PC-9 (cell line): ENCODE data around the gene EML2. TPM values are rescaled to one million over a fixed set of nuclear protein-coding genes. Genes with fewer than 3 reads are reported as not detected.
"Not testable (repeated sequence)": the region's sequence is repeated elsewhere in the genome, so short reads cannot be mapped to it uniquely, and the experiment has no call there.

ENCODE experiments used
- BruUV-seq: library from RNA; stranded (reverse); fragments of 400-500 nt; replicated peaks from 2 replicates; lab custom pipeline; 2021; lab: Mats Ljungman, UMichigan
- CTCF ChIA-PET: fragments of 300-600 bp; sonication (Branson Sonifier 250); formaldehyde crosslinking; loops from one replicate; lab custom pipeline; 2022; ENCODE audit warnings: antibody characterized with exemption; lab: Charles Lee
- POLR2A ChIA-PET: fragments of 300-600 bp; sonication (Branson Sonifier 250); formaldehyde crosslinking; loops from one replicate; lab custom pipeline; 2022; ENCODE audit warnings: antibody characterized with exemption; ENCODE audit not compliant: unreplicated experiment; lab: Charles Lee
- DNase-seq, 2 experiments: peaks; one replicate each; pipeline versions ENCODE4 v3.0.0 to v3.0.0-alpha.2; 2015 to 2022; ENCODE audit warnings: mixed read lengths in 1 of 2
- H2AFZ ChIP-seq: fragments of 200-600 bp; sonication (generic); 2 replicates; pipeline ENCODE4 v1.8.1; 2017; ENCODE audit warnings: antibody characterized with exemption
- H3F3A ChIP-seq: fragments of 200-600 bp; sonication (generic); 2 replicates; pipeline ENCODE4 v1.8.1; 2017; ENCODE audit warnings: antibody characterized with exemption, mild to moderate bottlenecking, low read depth; ENCODE audit not compliant: insufficient read depth
- H3K27ac ChIP-seq: fragments of 200-600 bp; sonication (generic); 2 replicates; pipeline ENCODE4 v1.6.1; 2016; ENCODE audit warnings: mixed run types
- H3K27me3 ChIP-seq: fragments of 200-600 bp; sonication (generic); 2 replicates; pipeline ENCODE4 v1.6.1; 2016; ENCODE audit warnings: low read depth, mixed run types; ENCODE audit not compliant: insufficient read depth
- H3K36me3 ChIP-seq: fragments of 200-600 bp; sonication (generic); 2 replicates; pipeline ENCODE4 v1.6.1; 2016; ENCODE audit warnings: low read depth, mixed run types
- H3K4me1 ChIP-seq: fragments of 200-600 bp; sonication (generic); replicated peaks from 2 replicates; pipeline ENCODE4 v1.6.1; 2016; ENCODE audit warnings: mixed run types; ENCODE audit not compliant: insufficient read depth
- H3K4me2 ChIP-seq: fragments of 200-600 bp; sonication (generic); 2 replicates; pipeline ENCODE4 v1.6.1; 2017; ENCODE audit warnings: mixed run types
- H3K4me3 ChIP-seq: fragments of 200-600 bp; sonication (generic); 2 replicates; pipeline ENCODE4 v1.6.1; 2016; ENCODE audit warnings: mixed run types
- H3K79me2 ChIP-seq: fragments of 200-600 bp; sonication (generic); 2 replicates; pipeline ENCODE4 v1.6.1; 2017; ENCODE audit warnings: low read depth, mixed run types
- H3K9me2 ChIP-seq: fragments of 200-600 bp; sonication (generic); 2 replicates; pipeline ENCODE4 v1.8.1; 2017; ENCODE audit warnings: mild to moderate bottlenecking; ENCODE audit not compliant: insufficient read depth
- H3K9me3 ChIP-seq: fragments of 200-600 bp; sonication (generic); 2 replicates; pipeline ENCODE4 v1.8.1; 2016; ENCODE audit warnings: low read depth; ENCODE audit not compliant: insufficient read depth
- H4K20me1 ChIP-seq: fragments of 200-600 bp; sonication (generic); 2 replicates; pipeline ENCODE4 v1.8.1; 2017; ENCODE audit not compliant: insufficient read depth
- CTCF ChIP-seq: fragments of 200-600 bp; sonication (generic); conservative IDR thresholded peaks from 2 replicates; pipeline ENCODE4 v1.6.1; 2017; ENCODE audit warnings: mixed run types, antibody characterized with exemption, mild to moderate bottlenecking, moderate library complexity
- EZH2 ChIP-seq: fragments of 200-600 bp; sonication (generic); IDR thresholded peaks from 2 replicates; pipeline ENCODE4 v1.8.0; 2017; ENCODE audit warnings: antibody characterized with exemption, low read depth
- intact Hi-C: fragments of 100-400 bp; cut with micrococcal nuclease; formaldehyde crosslinking; loops from one replicate; pipeline ENCODE4 v1.10.0; 2022; ENCODE audit not compliant: unreplicated experiment
- total RNA-seq: library from RNA; stranded (reverse); gene quantifications from 2 replicates; pipeline ENCODE4 v1.2.3, GENCODE V29; 2021

EML2 gene
- total RNA-seq, 1 experiment from 2014 or later, result 61.7 TPM

GRCh38 chr19:45616704-45617017 lies 22.5 kb downstream of the EML2 start:
- CTCF ChIA-PET, result no interaction called here

GRCh38 chr19:45615795-45616703 lies 23.1 kb downstream of the EML2 start:
- no peaks in the 10 kb centered on the region for H3K9me3 ChIP-seq
- no peak for TF ChIP-seq EZH2
- TF ChIP-seq CTCF, result no peak
- POLR2A ChIA-PET, result interaction anchor here (0.5 to 0.7 kb wide), 5 partner anchors 25 to 991 kb away, joined by 3 to 10 read pairs (median 4); partner anchors contain the start of gene GIPR
- H3K4me2 ChIP-seq, result 0 out of 2 replicates have a peak overlapping the region, but pooled peaks have one; percentile 3
- no peaks in the 10 kb centered on the region for H3K9me2 ChIP-seq
- H3F3A ChIP-seq, result peaks cover 52% of the 10 kb centered on the region
- H3K4me1 ChIP-seq, result peaks cover 22% of the 10 kb centered on the region
- H2AFZ ChIP-seq, result no peak overlapping the region
- BruUV-seq, result no TSS peak
- no peaks in the 10 kb centered on the region; the same call in 1 of the 2 replicates for H3K36me3 ChIP-seq
- H3K4me3 ChIP-seq, result no peak overlapping the region
- CTCF ChIA-PET, result interaction anchor here (0.6 to 0.9 kb wide), 3 partner anchors 26 to 277 kb away, joined by 3 to 7 read pairs (median 6); no protein-coding TSS in a partner anchor
- no peaks in the 10 kb centered on the region for H3K79me2 ChIP-seq
- H3K27me3 ChIP-seq, result no peaks in the 10 kb centered on the region
- peak overlapping the region; percentile 53 for H3K27ac ChIP-seq
- intact Hi-C loops, result loop anchor here (1.0 kb wide), 1 partner anchor 16 kb away; no protein-coding TSS in a partner anchor
- no peaks in the 10 kb centered on the region for H4K20me1 ChIP-seq
- peak; percentile 80 to 87 for DNase-seq

More at GRCh38 chr19:45616704-45617017, 22.5 kb downstream of the EML2 start:
- Histone ChIP-seq H3K4me3 (no peak overlapping the region), H3K4me1 (peaks cover 22% of the 10 kb centered on the region), H2AFZ (no peak overlapping the region), H3K4me2 (no peak overlapping the region), H3K36me3 (no peaks in the 10 kb centered on the region; the same call in 1 of the 2 replicates), H3K9me2 (no peaks in the 10 kb centered on the region), H3K27ac (no peak overlapping the region; the same call in 1 of the 2 replicates), H3K79me2 (no peaks in the 10 kb centered on the region), H3F3A (peaks cover 52% of the 10 kb centered on the region), H3K27me3 (no peaks in the 10 kb centered on the region), H4K20me1 (no peaks in the 10 kb centered on the region), H3K9me3 (no peaks in the 10 kb centered on the region)
- POLR2A ChIA-PET, result interaction anchor here (0.7 kb wide), 1 partner anchor 40 kb away, joined by 3 read pairs; no protein-coding TSS in a partner anchor
- no peak for DNase-seq
- BruUV-seq, result no TSS peak
- TF ChIP-seq EZH2, result no peak
- intact Hi-C loops, result loop anchor here (1.0 kb wide), 1 partner anchor 16 kb away; no protein-coding TSS in a partner anchor

GRCh38 chr19:45615056-45615455 lies 24.1 kb downstream of the EML2 start:
- H4K20me1 ChIP-seq, H3K9me2 ChIP-seq, intact Hi-C loops, H2AFZ ChIP-seq, H3K27me3 ChIP-seq, H3K4me3 ChIP-seq, POLR2A ChIA-PET, BruUV-seq, DNase-seq, H3K79me2 ChIP-seq, H3K9me3 ChIP-seq, H3K36me3 ChIP-seq: not testable (repeated sequence)
- CTCF ChIA-PET, result interaction anchor here (0.5 to 0.6 kb wide), 4 partner anchors 29 to 168 kb away, joined by 3 to 4 read pairs (median 3); partner anchors contain the start of gene DMPK
- Histone ChIP-seq H3K4me2 (peak overlapping the region; percentile 70), H3F3A (peaks cover 52% of the 10 kb centered on the region), H3K4me1 (peaks cover 22% of the 10 kb centered on the region), H3K27ac (peak overlapping the region; percentile 92)
